HepG2 (cell line): ENCODE results near the gene MILR1. TPM values are rescaled to one million over a fixed set of nuclear protein-coding genes. Genes with fewer than 3 reads are reported as not detected.
A peak's percentile ranks its signal among the peaks of the same experiment; 100 is the strongest.

Source experiments
- ASH2L ChIP-seq: fragments of 300-600, 200-600 bp; sonication (generic); IDR thresholded peaks from 2 replicates; pipeline ENCODE4 v1.7.0; 2017; ENCODE audit warnings: low read depth, mild to moderate bottlenecking, moderate library complexity, mixed read lengths, low read length; ENCODE audit not compliant: insufficient read length
- DPF2 ChIP-seq: sonication (generic); formaldehyde crosslinking; IDR thresholded peaks from 2 replicates; pipeline ENCODE4 v1.4.0; 2020; ENCODE audit warnings: mild to moderate bottlenecking, low read depth, missing genetic modification reagents, borderline replicate concordance
- FOXK1 ChIP-seq: sonication (generic); formaldehyde crosslinking; IDR thresholded peaks from 2 replicates; pipeline ENCODE4 v1.4.0; 2020; ENCODE audit warnings: low read depth, missing genetic modification reagents, borderline replicate concordance
- MEIS2 ChIP-seq: sonication (generic); formaldehyde crosslinking; IDR thresholded peaks from 2 replicates; pipeline ENCODE4 v1.9.0; 2021; ENCODE audit warnings: mild to moderate bottlenecking, missing genetic modification reagents
- PAF1 ChIP-seq: IDR thresholded peaks from 2 replicates; pipeline ENCODE4 v1.6.1; 2016; ENCODE audit warnings: missing genetic modification reagents, missing compliant biosample characterization
- PHF21A ChIP-seq: sonication (generic); formaldehyde crosslinking; IDR thresholded peaks from 2 replicates; pipeline ENCODE4 v1.5.0; 2020; ENCODE audit warnings: mild to moderate bottlenecking, missing genetic modification reagents
- PRMT3 ChIP-seq: sonication (generic); formaldehyde crosslinking; IDR thresholded peaks from 2 replicates; pipeline ENCODE4 v1.8.1; 2022; ENCODE audit warnings: low read depth, mild to moderate bottlenecking, moderate library complexity, missing genetic modification reagents, borderline replicate concordance
- SCMH1 ChIP-seq: sonication (generic); formaldehyde crosslinking; IDR thresholded peaks from 2 replicates; pipeline ENCODE4 v1.9.0; 2021; ENCODE audit warnings: missing genetic modification reagents, mild to moderate bottlenecking, borderline replicate concordance
- U2AF1 ChIP-seq: fragments of 200-400 bp; formaldehyde crosslinking; optimal IDR thresholded peaks from 2 replicates; pipeline ENCODE3; 2017; ENCODE audit warnings: mild to moderate bottlenecking, low read depth, low read length
- ZNF34 ChIP-seq: sonication (generic); formaldehyde crosslinking; IDR thresholded peaks from 2 replicates; pipeline ENCODE4 v1.4.0; 2020; ENCODE audit warnings: mild to moderate bottlenecking, missing genetic modification reagents, borderline replicate concordance
- ZNF709 ChIP-seq: sonication (generic); formaldehyde crosslinking; IDR thresholded peaks from 2 replicates; pipeline ENCODE4 v1.5.0; 2020; ENCODE audit warnings: mild to moderate bottlenecking, missing genetic modification reagents
- ZNF737 ChIP-seq: sonication (generic); formaldehyde crosslinking; IDR thresholded peaks from 2 replicates; pipeline ENCODE4 v1.5.0; 2020; ENCODE audit warnings: missing genetic modification reagents, mild to moderate bottlenecking, borderline replicate concordance
- polyA plus RNA-seq, 8 experiments: library from polyadenylated mRNA; depleted of rRNA in 3 of 8; stranded (reverse) in 7 of 8; unstranded in 1 of 8; fragments of >200 nt; fragmentation: Illumina TruSeq in 4 of 8; extraction: Trizol in 4 of 8; gene quantifications; 2 replicates each; pipeline versions ENCODE4 v1.2.1 to v1.2.3, GENCODE V29; 2011 to 2016; ENCODE audit warnings: low read depth in 4 of 8, missing spikeins in 1 of 8, mixed read lengths in 1 of 8; ENCODE audit not compliant: insufficient read depth in 1 of 8
- total RNA-seq, 5 experiments: library from RNA; depleted of rRNA; stranded (reverse); fragments of >200 nt; fragmentation: Illumina TruSeq; extraction: Trizol; gene quantifications; 2 replicates each; pipeline ENCODE4 v1.2.3, GENCODE V29; 2016; ENCODE audit warnings: low read depth in 1 of 5
- TF ChIP-seq, protein P1 (sequence below): IDR thresholded peaks from 2 replicates; pipeline ENCODE4 v1.6.1; 2016; ENCODE audit warnings: missing biosample characterization, missing genetic modification reagents, low read depth
- TF ChIP-seq, protein P2 (sequence below): sonication (generic); formaldehyde crosslinking; conservative IDR thresholded peaks from 2 replicates; pipeline ENCODE4 v1.8.0; 2022; ENCODE audit warnings: missing genetic modification reagents
- TF ChIP-seq, protein P3 (sequence below): sonication (generic); formaldehyde crosslinking; IDR thresholded peaks from 2 replicates; pipeline ENCODE4 v1.4.0; 2020; ENCODE audit warnings: mild to moderate bottlenecking, missing genetic modification reagents
- TF ChIP-seq, protein P4 (sequence below): sonication (generic); formaldehyde crosslinking; IDR thresholded peaks from 2 replicates; pipeline ENCODE4 v1.5.0; 2020; ENCODE audit warnings: mild to moderate bottlenecking, missing genetic modification reagents, moderate library complexity
- TF ChIP-seq, protein P5 (sequence below): sonication (generic); formaldehyde crosslinking; IDR thresholded peaks from 2 replicates; pipeline ENCODE4 v1.4.0; 2020; ENCODE audit warnings: mild to moderate bottlenecking, missing genetic modification reagents
- TF ChIP-seq, protein P6 (sequence below): sonication (generic); formaldehyde crosslinking; IDR thresholded peaks from 2 replicates; pipeline ENCODE4 v1.5.0; 2020; ENCODE audit warnings: mild to moderate bottlenecking, missing genetic modification reagents

The MILR1 gene
- total and polyA plus RNA-seq, 2 of the 13 experiments (the other 11 are each of a cell fraction or from before 2014, with no cell fraction given): 0.27 to 1.7 TPM

DNA sequence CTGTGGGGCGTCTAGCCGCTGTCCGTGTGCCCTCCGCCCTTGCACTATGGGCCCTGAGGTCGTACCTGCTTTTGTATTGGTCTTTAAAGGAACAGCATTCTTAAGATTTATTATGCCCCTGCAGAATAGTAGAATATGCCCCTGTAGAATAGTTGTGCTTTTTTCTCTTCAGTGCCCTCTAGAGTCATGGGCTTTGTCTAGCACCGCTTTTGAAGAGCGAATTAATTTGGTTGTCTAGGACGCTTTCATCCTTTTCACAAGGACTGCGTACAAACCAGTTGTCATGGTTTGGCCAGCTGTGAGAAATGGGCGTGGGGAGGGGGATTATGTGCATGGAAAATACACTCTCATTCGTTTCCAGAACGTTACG is 58.5 kb downstream of the MILR1 start (continued):
- TF ChIP-seq, protein P1, sequence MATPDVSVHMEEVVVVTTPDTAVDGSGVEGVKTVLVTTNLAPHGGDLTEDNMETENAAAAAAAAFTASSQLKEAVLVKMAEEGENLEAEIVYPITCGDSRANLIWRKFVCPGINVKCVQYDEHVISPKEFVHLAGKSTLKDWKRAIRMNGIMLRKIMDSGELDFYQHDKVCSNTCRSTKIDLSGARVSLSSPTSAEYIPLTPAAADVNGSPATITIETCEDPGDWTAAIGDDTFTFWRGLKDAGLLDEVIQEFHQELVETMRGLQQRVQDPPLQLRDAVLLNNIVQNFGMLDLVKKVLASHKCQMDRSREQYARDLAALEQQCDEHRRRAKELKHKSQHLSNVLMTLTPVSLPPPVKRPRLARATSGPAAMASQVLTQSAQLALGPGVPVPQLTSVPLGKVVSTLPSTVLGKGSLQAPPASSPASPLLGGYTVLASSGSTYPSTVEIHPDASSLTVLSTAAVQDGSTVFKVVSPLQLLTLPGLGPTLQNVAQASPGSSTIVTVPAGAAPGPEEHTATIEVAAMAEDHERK (CRISPR knock-in tag): no peak
- TF ChIP-seq SCMH1 (CRISPR knock-in tag) (no peak), ASH2L (peak; percentile 37), ZNF737 (CRISPR knock-in tag) (peak; percentile 29; the same call in 1 of the 2 replicates), PHF21A (peak; percentile 12; the same call in 1 of the 2 replicates), FOXK1 (0 out of 2 replicates have a peak, but pooled peaks have one; percentile 1), PRMT3 (0 out of 2 replicates have a peak, but pooled peaks have one; percentile 69), MEIS2 (CRISPR knock-in tag) (no peak), DPF2 (CRISPR knock-in tag) (no peak), ZNF709 (no peak), PAF1 (CRISPR knock-in tag) (0 out of 2 replicates have a peak, but pooled peaks have one; percentile 17), ZNF34 (CRISPR knock-in tag) (no peak), U2AF1 (peak; percentile 11)
- TF ChIP-seq, protein P2, sequence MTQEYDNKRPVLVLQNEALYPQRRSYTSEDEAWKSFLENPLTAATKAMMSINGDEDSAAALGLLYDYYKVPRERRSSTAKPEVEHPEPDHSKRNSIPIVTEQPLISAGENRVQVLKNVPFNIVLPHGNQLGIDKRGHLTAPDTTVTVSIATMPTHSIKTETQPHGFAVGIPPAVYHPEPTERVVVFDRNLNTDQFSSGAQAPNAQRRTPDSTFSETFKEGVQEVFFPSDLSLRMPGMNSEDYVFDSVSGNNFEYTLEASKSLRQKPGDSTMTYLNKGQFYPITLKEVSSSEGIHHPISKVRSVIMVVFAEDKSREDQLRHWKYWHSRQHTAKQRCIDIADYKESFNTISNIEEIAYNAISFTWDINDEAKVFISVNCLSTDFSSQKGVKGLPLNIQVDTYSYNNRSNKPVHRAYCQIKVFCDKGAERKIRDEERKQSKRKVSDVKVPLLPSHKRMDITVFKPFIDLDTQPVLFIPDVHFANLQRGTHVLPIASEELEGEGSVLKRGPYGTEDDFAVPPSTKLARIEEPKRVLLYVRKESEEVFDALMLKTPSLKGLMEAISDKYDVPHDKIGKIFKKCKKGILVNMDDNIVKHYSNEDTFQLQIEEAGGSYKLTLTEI (CRISPR knock-in tag): no peak
- TF ChIP-seq, protein P3, sequence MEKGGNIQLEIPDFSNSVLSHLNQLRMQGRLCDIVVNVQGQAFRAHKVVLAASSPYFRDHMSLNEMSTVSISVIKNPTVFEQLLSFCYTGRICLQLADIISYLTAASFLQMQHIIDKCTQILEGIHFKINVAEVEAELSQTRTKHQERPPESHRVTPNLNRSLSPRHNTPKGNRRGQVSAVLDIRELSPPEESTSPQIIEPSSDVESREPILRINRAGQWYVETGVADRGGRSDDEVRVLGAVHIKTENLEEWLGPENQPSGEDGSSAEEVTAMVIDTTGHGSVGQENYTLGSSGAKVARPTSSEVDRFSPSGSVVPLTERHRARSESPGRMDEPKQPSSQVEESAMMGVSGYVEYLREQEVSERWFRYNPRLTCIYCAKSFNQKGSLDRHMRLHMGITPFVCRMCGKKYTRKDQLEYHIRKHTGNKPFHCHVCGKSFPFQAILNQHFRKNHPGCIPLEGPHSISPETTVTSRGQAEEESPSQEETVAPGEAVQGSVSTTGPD (CRISPR knock-in tag): no peak
- TF ChIP-seq, protein P4, sequence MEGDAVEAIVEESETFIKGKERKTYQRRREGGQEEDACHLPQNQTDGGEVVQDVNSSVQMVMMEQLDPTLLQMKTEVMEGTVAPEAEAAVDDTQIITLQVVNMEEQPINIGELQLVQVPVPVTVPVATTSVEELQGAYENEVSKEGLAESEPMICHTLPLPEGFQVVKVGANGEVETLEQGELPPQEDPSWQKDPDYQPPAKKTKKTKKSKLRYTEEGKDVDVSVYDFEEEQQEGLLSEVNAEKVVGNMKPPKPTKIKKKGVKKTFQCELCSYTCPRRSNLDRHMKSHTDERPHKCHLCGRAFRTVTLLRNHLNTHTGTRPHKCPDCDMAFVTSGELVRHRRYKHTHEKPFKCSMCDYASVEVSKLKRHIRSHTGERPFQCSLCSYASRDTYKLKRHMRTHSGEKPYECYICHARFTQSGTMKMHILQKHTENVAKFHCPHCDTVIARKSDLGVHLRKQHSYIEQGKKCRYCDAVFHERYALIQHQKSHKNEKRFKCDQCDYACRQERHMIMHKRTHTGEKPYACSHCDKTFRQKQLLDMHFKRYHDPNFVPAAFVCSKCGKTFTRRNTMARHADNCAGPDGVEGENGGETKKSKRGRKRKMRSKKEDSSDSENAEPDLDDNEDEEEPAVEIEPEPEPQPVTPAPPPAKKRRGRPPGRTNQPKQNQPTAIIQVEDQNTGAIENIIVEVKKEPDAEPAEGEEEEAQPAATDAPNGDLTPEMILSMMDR (CRISPR knock-in tag): peak; percentile 49
- TF ChIP-seq, protein P5, sequence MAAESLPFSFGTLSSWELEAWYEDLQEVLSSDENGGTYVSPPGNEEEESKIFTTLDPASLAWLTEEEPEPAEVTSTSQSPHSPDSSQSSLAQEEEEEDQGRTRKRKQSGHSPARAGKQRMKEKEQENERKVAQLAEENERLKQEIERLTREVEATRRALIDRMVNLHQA (CRISPR knock-in tag): no peak
- TF ChIP-seq, protein P6, sequence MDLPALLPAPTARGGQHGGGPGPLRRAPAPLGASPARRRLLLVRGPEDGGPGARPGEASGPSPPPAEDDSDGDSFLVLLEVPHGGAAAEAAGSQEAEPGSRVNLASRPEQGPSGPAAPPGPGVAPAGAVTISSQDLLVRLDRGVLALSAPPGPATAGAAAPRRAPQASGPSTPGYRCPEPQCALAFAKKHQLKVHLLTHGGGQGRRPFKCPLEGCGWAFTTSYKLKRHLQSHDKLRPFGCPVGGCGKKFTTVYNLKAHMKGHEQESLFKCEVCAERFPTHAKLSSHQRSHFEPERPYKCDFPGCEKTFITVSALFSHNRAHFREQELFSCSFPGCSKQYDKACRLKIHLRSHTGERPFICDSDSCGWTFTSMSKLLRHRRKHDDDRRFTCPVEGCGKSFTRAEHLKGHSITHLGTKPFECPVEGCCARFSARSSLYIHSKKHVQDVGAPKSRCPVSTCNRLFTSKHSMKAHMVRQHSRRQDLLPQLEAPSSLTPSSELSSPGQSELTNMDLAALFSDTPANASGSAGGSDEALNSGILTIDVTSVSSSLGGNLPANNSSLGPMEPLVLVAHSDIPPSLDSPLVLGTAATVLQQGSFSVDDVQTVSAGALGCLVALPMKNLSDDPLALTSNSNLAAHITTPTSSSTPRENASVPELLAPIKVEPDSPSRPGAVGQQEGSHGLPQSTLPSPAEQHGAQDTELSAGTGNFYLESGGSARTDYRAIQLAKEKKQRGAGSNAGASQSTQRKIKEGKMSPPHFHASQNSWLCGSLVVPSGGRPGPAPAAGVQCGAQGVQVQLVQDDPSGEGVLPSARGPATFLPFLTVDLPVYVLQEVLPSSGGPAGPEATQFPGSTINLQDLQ (CRISPR knock-in tag): peak; percentile 98
